ENCODE measurements around the gene PRDX1. TPM values are rescaled to one million over a fixed set of nuclear protein-coding genes. Genes with fewer than 3 reads are reported as not detected.

PRDX1 gene
- total and polyA plus RNA-seq, 9 donors = 127 to 461 (median 272) TPM

GRCh38 chr1:45510036-45510971 lies 11.4 kb downstream of the PRDX1 start:
- intact Hi-C loops (cut with DNase I) = no loop called here
- Histone ChIP-seq H3K27me3 (no peaks in the 10 kb centered on the region), H3K9me3 (no peaks in the 10 kb centered on the region), H3K27ac (no peak overlapping the region), H3K36me3 (no peaks in the 10 kb centered on the region), H3K4me1 (ENCODE audit: insufficient read depth) (no peaks in the 10 kb centered on the region), H3K4me3 (no peak overlapping the region)
- WGBS, 3 donors = 60 to 67% (median 62%) methylated on average over 9 of the region's 9 CpGs
- no peak for DNase-seq
- TF ChIP-seq EP300 (IDR thresholded peaks at IDR 0.05) = no peak
- TF ChIP-seq, protein P1, sequence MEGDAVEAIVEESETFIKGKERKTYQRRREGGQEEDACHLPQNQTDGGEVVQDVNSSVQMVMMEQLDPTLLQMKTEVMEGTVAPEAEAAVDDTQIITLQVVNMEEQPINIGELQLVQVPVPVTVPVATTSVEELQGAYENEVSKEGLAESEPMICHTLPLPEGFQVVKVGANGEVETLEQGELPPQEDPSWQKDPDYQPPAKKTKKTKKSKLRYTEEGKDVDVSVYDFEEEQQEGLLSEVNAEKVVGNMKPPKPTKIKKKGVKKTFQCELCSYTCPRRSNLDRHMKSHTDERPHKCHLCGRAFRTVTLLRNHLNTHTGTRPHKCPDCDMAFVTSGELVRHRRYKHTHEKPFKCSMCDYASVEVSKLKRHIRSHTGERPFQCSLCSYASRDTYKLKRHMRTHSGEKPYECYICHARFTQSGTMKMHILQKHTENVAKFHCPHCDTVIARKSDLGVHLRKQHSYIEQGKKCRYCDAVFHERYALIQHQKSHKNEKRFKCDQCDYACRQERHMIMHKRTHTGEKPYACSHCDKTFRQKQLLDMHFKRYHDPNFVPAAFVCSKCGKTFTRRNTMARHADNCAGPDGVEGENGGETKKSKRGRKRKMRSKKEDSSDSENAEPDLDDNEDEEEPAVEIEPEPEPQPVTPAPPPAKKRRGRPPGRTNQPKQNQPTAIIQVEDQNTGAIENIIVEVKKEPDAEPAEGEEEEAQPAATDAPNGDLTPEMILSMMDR (IDR thresholded peaks at IDR 0.05) = no peak
- TF ChIP-seq POLR2A (IDR thresholded peaks at IDR 0.05) = no peak

DNA sequence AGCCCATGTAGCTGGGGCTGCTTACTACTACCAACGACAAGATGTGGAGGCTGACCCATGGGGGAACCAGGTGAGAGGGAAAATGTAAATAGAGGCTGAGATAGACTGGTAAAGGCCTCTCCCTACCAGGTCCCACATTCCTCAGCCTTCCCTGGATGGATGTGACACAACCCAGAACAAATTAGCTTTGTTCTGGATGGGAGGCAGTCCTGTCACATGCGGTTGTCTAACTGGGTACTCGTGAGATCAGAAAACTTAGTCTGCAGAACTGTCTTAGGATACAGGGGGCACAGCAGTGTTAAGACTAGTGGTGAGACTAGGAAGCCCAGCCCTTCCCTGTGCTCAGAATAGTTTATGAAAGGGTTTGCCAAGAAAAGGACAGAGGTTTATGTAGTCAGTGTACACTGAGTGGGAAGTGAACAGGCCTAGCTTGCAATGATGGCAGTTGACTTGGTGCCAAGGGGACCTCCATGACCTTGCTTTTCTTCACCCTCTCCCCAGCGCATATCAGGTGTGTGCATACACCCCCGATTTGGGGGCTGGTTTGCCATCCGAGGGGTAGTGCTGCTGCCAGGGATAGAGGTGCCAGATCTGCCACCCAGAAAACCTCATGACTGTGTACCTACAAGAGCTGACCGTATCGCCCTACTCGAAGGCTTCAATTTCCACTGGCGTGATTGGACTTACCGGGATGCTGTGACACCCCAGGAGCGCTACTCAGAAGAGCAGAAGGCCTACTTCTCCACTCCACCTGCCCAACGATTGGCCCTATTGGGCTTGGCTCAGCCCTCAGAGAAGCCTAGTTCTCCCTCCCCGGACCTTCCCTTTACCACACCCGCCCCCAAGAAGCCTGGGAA lies 13.2 kb downstream of the PRDX1 start:
- DNase-seq = no peak
- 69 to 79% (median 70%) methylated on average over 15 of the region's 15 CpGs for WGBS, 3 donors
- Histone ChIP-seq H3K4me1 (ENCODE audit: insufficient read depth) (no peaks in the 10 kb centered on the region), H3K36me3 (no peaks in the 10 kb centered on the region), H3K27me3 (no peaks in the 10 kb centered on the region), H3K9me3 (no peaks in the 10 kb centered on the region), H3K27ac (no peak overlapping the region), H3K4me3 (no peak overlapping the region)
- intact Hi-C loops (cut with DNase I) = loop anchor here in 2 of 4 donors (5.0 to 10.0 kb wide), 2 partner anchors 54 to 56 kb away; no protein-coding TSS in a partner anchor
- TF ChIP-seq POLR2A (IDR thresholded peaks at IDR 0.05) (no peak), EP300 (IDR thresholded peaks at IDR 0.05) (no peak)
- TF ChIP-seq, protein P1 (IDR thresholded peaks at IDR 0.05) = no peak

DNA sequence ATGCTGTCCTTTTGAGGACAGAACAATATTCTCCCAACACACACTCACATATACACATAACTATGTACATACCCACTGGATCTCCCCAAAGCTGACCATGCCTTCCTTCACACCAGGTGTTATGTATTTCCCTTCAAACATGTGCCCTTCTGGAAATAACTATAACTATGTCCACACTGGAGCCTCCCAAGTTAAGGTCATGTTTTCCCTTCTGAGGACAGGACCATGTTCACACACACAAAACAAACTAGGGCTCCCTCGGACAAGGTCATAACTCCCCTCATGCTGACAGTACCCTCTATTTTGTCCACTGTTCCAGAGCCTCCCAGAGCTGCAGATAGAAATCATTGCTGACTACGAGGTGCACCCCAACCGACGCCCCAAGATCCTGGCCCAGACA lies 13.8 kb downstream of the PRDX1 start:
- TF ChIP-seq, protein P1 (IDR thresholded peaks at IDR 0.05) = no peak
- TF ChIP-seq EP300 (IDR thresholded peaks at IDR 0.05) (no peak), POLR2A (IDR thresholded peaks at IDR 0.05) (no peak)
- H3K27me3 ChIP-seq = no peaks in the 10 kb centered on the region
- no peaks in the 10 kb centered on the region for H3K4me1 ChIP-seq (ENCODE audit: insufficient read depth)
- no peak overlapping the region for H3K27ac ChIP-seq
- H3K36me3 ChIP-seq = no peaks in the 10 kb centered on the region
- H3K4me3 ChIP-seq = no peak overlapping the region
- intact Hi-C loops (cut with DNase I) = loop anchor here in 2 of 4 donors (5.0 to 10.0 kb wide), 2 partner anchors 54 to 57 kb away; no protein-coding TSS in a partner anchor
- 68 to 75% (median 71%) methylated on average over 4 of the region's 4 CpGs for WGBS, 3 donors
- H3K9me3 ChIP-seq = no peaks in the 10 kb centered on the region
- no peak for DNase-seq

GRCh38 chr1:45507195-45507594 lies 14.5 kb downstream of the PRDX1 start:
- Histone ChIP-seq H3K4me1 (ENCODE audit: insufficient read depth) (no peaks in the 10 kb centered on the region), H3K4me3 (no peak overlapping the region), H3K36me3 (no peaks in the 10 kb centered on the region), H3K27me3 (no peaks in the 10 kb centered on the region), H3K27ac (no peak overlapping the region), H3K9me3 (no peaks in the 10 kb centered on the region)
- TF ChIP-seq POLR2A (IDR thresholded peaks at IDR 0.05) = no peak
- no peak for DNase-seq
- WGBS, 3 donors = 92 to 95% (median 92%) methylated on average over 6 of the region's 6 CpGs
- intact Hi-C loops (cut with DNase I) = loop anchor here in 2 of 4 donors (5.0 to 10.0 kb wide), 2 partner anchors 55 to 58 kb away; no protein-coding TSS in a partner anchor
